ENCODE measurements around the gene FBXL13.
"Not testable (repeated sequence)": the region's sequence is repeated elsewhere in the genome, so short reads cannot be mapped to it uniquely, and the experiment has no call there.

FBXL13 gene

DNA sequence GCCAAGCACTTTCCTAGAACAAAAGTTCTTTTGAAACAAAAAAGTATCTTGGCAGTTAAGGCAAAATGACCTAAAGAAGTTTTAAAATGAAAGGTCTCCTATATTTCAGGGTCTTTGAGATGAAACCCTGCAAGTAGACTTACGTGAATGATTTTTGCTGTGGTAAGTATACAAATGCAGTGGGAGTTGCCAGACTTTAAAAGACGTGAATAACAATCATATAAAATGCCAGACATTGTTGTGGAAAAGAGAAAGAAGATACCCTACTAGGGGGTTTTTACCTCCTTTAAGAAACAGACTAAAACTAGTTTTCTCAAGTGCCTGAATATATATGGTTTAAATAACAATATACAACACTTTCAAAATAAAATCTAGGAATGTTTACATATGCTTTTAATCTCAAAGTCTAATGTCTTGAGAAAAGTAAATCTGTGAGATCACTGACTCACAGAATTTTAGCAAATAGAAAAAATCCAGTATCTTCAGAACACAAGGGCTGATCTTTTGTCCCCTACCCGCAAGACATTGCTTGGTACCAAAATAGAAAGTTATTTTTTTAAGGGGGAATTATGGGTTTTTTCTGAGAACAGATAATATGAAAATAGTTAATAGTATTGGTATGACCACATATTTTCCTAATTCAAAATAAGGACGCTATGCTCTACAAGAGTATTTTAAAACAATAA is 132.3 kb downstream of the FBXL13 start:
- no peak for DNase-seq (ENCODE audit: low read depth in 2 of 3, low spot score in 2 of 3)

DNA sequence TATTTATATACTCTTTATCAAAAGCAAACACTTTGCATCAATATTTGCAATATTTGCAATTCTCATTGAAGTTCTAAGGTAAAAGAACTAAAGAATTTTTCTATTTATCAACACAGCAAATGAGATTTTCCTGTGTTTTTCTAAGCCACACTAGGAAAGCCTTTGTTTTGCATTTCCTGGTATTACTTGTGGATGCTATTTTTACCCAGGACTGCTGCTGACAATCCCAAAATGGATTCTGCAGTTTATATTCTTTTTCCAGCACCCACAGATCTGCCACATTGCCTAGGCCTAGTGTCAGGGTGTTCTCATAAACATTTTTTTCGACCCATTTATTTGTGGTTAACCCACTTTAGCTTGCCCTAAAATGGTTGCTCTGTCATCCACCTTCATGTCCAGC is 135.9 kb downstream of the FBXL13 start:
- DNase-seq (ENCODE audit: low read depth in 2 of 3, low spot score in 2 of 3): no peak

DNA sequence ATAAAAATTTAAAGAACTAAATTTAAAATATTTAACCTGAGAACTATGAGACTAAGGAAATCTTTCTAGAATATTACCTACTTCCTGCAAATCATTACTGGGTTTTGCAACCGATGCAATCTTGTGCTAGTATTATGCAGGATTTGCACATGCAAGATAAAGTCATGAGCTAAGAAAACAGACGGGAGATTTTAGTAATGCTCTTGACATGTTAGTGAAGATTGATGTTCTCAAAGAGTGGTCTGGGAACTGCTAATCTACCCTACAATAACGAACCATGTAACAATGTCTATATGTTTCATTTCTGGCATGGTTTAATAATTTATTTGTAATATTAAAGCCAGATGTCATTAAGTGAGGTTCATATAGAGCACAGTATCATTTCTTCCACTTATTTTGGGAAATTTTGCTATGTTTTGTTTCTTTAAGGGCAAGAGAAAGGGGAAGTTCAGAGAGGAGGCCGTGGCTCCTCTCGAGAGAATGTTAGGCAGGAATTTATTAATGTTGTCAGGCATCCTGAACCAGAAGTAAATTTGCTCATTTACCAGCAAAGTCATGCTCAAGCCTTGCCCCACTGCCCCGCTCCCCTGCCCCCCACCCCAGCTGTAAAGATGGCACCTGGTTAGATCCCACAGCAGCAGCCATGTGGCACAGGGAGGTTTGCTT is 139.0 kb downstream of the FBXL13 start:
- DNase-seq (ENCODE audit: low read depth in 2 of 3, low spot score in 2 of 3): no peak

DNA sequence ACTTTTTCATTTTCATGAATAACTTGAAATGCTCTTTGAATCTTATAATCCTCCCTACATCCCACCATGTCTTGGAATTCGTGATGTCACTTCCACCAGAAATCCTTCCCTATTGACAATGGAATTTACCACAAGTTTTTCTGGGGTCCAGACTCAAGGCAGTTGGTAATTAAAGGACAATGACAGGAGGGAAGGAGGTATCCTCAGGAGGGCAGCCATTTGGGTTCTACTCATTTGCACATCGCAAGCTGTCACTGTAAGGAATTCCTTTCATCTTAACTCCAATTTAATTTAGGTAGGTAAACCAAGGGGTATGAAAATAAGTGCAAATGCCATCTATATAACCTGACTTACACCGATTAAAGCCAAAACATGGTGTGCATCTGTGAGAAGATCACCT is 139.9 kb downstream of the FBXL13 start:
- DNase-seq (ENCODE audit: low read depth in 2 of 3, low spot score in 2 of 3): no peak

DNA sequence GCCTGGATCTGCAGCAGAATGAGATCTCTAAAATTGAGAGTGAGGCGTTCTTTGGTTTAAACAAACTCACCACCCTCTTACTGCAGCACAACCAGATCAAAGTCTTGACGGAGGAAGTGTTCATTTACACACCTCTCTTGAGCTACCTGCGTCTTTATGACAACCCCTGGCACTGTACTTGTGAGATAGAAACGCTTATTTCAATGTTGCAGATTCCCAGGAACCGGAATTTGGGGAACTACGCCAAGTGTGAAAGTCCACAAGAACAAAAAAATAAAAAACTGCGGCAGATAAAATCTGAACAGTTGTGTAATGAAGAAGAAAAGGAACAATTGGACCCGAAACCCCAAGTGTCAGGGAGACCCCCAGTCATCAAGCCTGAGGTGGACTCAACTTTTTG is 140.4 kb downstream of the FBXL13 start:
- no peak for DNase-seq (ENCODE audit: low read depth in 2 of 3, low spot score in 2 of 3)

DNA sequence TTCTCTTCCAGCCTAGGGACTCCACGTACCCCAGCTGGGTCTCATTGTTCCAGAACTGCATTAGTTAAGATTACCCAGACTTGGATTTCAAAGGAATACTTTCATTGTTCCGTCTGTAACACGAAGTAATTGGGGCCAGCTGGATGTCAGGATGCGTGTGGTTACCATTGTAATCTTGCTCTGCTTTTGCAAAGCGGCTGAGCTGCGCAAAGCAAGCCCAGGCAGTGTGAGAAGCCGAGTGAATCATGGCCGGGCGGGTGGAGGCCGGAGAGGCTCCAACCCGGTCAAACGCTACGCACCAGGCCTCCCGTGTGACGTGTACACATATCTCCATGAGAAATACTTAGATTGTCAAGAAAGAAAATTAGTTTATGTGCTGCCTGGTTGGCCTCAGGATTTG is 140.8 kb downstream of the FBXL13 start:
- DNase-seq (ENCODE audit: low read depth in 2 of 3, low spot score in 2 of 3): no peak

DNA sequence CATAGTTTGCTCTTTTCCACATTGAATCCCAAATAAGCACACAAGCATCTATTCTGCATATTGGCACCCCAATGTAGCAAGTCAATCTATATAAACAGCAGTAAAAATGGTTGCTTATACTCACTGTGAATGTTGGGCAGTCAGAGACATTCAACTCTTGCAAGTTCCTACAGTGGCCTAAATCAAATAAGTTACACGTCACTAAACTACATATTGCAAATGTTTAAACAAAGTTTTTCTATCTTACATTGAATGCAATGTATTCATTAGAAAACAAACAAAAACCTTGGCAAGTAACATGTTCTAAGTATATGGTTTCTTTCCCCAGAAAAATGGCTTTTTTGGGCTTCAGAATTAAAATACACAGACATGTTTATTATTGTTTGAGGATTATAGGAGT is 142.8 kb downstream of the FBXL13 start:
- DNase-seq (ENCODE audit: low read depth in 2 of 3, low spot score in 2 of 3): no peak

DNA sequence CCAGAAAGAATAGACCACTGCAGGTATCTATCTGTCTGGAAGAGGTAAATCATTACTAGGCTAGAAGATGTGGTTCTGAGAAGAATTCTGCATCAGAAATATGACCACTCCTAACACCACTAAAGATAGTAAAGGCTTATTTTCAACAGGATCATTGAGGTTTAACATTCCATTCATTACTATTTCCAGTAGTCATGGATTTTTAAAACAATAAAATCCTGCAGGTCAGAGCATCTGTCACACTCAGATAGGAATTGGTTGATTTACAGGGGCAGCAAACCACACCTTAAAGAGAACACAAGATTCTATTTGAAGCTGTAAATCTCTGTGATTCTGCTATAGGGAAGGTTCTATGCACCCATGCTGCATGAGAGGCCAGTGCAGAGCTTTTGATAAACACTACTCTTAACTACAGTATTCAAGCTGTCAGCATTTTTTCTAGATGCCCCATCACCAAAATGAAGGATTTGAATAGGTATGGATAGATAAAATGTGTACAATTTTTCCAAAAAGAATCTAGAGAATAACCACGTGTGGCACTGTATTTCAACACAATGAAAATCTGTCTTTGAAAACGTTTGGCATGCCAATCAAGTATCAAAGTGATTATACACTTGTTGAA is 147.2 kb downstream of the FBXL13 start:
- no peak for DNase-seq (ENCODE audit: low read depth in 2 of 3, low spot score in 2 of 3)

DNA sequence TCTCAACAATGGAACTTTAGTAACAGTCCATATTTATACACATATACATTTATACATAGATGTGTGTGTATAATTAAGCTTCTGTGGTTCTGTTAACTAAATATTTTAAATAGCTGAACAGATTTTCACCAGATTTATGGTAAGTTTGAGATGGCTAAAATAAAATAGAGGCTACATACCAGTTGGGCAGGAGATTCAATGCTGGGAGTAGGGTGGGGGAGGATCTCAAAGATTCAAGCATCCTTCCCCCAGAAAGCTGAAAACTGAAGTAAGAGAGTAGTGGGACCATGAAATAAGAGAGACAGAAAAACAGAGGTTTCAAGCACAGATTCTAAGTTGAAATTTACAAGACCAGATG is 147.8 kb downstream of the FBXL13 start:
- DNase-seq (ENCODE audit: low read depth in 2 of 3, low spot score in 2 of 3): no peak

DNA sequence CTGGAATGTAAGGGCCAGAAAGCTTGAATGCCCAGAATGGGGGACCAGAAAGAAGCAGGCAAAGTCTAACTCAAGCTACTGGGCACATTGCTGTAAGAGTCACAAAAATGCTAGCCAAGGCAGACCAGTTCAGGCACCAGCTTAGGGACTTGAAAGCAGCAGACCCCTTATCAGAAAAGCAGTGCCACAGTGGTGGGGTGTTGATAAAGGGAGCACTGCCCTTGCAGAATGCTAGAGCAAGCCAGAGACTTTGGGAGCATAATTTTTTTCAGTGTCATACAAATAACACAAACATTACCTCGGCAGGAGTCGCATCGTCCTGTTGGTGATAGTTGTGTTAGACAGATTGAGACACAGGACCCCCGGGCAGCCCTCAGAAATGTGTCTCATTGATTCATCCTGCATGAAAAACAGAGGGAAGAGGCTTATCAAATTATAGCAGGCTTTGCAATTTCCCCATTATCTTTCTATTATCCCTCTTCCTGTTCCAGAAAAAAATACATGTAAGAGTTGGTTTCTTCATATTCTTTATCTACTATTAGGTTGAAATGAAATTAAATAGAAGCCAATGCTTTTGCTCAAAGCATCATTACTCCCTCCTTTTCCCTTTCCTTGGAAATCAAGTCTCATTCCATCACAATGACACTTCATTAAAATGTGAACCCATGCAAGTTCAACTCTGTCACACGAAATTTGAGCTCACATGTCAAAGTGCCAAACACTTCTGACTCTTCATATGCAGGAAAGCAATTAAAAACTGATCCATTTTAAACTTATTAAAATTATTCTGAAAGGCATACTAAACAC is 148.4 kb downstream of the FBXL13 start:
- no peak for DNase-seq (ENCODE audit: low read depth in 2 of 3, low spot score in 2 of 3)

DNA sequence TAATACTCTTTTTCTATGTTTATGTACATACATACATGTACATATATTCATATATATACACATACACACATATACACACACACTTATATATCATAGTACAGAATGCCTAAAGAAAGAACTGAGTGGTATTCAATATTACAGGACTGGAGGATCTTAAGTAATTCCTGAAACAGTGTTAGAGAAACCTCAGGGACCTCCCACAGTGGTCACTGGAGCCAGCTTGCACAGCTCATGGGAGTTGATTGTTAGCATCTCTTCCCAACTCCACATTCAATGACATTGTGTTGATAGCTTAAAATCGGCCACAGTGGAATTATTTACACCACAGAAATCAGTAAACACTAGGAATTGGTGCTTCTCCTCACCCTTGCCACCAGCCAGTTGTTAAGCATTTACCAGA is 155.8 kb downstream of the FBXL13 start:
- DNase-seq (ENCODE audit: low read depth in 2 of 3, low spot score in 2 of 3): no peak

DNA sequence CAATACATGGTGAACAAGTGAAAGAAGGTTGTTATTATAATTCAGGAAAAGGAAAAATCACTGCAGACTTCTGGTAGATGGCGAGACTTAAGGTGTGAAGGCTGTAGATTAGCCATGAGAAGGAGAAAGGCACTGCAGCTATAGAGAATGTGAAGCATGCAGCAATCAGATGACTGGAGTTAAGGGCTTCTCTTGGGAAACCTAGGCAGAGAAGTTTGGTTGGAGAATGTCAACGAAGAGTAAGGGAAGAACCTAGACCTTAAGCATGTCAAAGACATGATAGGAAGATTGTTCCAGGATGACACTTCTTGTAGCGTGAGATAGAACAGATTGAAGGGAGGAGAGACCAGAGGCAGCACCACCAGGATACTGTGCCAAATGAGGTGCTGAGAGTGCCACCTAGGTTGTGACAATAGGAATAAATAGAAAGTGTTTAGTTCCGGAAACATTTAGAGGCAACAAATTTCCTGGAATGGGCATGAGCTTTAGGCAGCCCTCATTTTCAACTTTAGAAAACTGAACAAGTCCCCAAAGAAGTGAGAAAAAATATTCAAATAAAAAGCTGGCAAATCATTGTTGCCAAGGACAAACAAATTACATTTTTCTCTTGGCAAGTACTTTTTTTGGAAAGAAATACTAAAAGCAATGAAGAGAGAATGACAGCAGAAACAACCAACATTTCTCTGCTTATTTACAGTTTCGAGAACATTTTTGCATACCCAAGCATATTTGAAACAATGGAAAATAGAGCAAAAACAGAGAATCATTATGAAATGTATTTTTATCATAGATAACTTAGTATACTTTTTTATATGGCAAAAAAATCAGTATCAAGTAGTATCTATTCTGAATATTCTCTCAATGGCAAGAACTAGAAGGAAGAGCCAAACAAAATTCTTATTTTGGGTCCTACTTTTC is 156.9 kb downstream of the FBXL13 start:
- DNase-seq (ENCODE audit: low read depth in 2 of 3, low spot score in 2 of 3): no peak

DNA sequence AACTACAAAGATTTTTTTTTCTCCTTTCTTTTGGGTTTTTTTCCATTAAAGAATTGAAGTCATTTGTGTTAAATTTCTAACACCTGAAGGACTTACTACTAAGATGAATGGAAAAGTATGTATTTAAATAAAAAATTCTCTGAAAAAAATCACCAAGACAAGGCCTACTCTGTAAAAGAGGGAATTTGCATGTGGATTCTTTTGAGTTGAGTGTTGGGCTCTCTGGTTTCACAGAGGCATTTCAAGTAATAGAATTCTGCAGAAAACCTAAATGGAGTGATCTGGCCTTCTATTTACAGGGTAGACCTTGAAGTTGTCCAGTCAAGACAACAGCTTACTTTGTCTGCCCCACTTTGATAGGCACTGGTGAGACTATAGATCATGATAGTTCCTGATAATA is 157.7 kb downstream of the FBXL13 start:
- no peak for DNase-seq (ENCODE audit: low read depth in 2 of 3, low spot score in 2 of 3)

DNA sequence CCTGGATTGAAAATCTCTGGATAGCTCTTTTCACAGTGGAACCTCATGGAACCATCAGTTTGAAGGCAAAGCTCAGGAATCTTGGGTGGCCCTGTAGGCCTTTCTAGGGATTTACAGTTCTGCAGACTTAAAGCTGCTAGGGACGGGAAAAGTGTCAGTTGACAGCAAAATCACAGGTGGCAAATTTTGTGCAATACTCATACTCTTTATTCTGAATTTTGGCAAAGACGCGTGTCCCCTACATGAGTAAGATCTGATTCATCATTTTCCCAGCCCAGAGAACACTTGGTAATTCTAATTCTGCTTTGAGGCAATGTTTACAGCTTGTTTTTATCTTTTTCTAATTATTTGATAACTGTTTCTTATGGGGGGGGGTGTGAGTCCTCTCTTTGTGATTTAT is 158.2 kb downstream of the FBXL13 start:
- no peak for DNase-seq (ENCODE audit: low read depth in 2 of 3, low spot score in 2 of 3)

DNA sequence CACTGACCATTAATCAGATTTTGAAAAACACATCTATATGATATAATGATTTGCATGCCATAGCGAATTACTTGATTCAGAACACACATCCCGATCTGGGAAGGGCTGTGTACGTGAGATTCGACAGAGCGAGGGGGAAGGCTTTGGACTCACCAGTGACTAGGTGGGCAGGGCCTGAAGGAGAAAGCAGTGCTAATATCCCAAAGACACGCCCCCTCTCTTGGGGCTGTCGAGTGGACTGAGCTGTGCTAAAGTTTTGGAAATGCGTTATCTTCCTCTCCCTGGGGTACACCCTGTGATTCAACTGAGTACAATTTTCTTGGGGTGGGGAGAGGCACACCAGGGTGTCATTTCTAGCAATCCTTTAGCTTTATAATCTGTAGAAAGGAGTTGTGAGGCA is 160.0 kb downstream of the FBXL13 start:
- DNase-seq (ENCODE audit: low read depth in 2 of 3, low spot score in 2 of 3): no peak

DNA sequence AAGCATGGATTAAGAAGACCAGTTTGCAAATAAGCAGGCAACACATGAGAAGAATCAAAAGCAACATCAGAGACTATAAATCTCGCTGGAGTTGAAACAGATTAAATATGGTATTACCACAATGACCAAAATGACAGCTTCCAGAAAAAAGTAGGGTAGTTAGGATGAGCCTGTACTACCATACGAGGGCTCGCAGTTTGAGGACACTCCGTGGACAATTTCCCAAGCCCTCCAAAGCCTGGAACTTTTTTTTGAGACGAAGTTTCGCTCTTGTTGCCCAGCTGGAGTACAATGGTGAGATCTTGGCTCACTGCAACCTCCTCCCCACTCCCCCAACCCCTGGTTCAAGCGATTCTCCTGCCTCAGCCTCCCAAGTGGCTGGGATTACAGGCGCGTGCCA is 160.8 kb downstream of the FBXL13 start:
- DNase-seq (ENCODE audit: low read depth in 2 of 3, low spot score in 2 of 3): no peak

DNA sequence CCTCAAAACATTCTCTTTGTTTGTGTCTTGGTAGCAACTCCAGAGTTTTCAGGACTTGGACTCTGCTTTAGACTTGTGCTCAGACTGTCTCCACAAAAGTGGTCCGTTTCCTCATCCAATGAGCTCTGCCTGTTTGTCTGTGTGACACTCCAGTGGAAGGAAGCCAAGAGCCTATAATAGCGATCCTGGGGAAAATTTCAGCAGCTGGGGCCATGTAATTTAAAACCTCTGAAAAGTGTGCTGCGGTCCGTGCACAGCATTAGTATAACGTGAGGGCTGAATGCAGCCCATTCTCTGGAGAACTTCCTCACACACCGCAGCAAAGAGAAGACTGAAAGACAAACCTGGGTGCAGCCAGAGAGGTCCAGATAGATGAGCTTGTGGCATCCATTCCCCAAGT is 161.9 kb downstream of the FBXL13 start, which contains the start of gene LRRC17:
TSS of gene LRRC17 (plus strand) at position 259 of the 400 bp plus-strand sequence. CDS start 20,914 bp downstream, outside the sequence.
- no peak for DNase-seq (ENCODE audit: low read depth in 2 of 3, low spot score in 2 of 3)

DNA sequence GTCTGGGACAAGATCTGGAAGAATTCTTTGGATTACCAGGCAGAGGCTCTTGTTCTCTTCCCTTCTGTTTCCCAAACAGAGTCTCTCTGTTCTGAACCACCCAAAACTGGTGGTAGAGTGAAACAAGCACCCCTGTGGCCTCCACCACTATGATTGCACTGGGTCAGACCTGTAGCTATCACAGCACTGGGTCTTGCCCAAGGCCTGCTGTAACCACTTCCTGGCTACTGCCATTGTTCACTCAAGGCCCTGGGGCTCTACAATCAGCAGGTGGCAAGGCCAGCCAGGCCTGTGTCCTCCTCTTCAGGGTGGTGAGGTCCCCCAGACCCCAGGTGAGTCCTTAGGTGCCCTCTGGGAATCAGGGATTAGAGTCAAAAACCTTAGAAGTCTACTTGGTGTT is 165.9 kb downstream of the FBXL13 start:
- DNase-seq (ENCODE audit: low read depth in 2 of 3, low spot score in 2 of 3): no peak

DNA sequence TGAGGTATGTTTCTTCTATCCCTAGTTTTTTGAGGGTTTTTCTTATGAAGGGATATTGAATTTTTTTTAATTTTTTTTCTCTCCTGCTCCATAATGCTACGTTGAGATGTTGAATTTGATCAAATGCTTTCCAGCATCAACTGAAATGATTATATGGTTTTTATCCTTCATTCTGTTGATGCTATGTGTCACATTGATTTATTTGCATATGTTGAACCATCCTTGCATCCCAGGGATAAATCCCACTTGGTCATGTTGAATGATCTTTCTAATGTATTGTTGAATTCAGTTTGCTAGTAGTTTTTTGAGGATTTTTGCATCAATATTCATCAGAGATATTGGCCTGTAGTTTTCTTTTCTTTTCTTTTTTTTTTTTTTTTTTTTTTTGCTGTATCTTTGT is 171.0 kb downstream of the FBXL13 start:
- not testable (repeated sequence) for DNase-seq (ENCODE audit: low read depth in 2 of 3, low spot score in 2 of 3)

DNA sequence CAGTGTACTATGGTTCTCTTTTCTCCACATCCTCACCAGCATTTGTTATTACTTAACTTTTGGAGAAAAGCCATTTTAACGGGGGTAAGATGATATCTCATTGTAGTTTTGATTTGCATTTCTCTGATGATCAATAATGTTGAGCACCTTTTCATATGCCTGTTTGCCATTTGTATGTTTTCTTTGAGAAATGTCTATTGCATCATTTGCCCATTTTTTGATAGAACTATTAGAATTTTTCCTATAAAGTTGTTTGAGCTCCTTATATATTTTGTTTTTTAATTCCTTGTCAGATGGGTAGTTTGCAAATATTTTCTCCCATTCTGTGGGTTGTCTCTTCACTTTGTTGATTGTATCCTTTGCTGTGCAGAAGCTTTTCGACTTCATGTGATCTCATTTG is 172.5 kb downstream of the FBXL13 start:
- not testable (repeated sequence) for DNase-seq (ENCODE audit: low read depth in 2 of 3, low spot score in 2 of 3)

DNA sequence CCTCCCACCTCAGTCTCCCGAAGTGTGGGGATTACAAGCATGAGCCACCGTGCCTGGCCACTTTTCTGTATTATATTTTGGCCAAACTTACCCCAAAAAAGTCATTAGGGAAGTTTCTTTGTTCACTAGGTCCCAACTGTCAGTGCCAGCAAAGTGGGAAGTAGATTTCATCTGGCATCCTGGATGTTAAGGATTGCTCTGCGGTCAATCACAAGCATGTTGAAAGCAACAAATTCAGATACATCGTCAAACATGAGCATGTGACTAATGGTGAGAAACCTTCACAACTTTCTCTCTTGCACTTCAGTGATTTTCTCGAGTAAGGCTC is 176.1 kb downstream of the FBXL13 start:
- no peak for DNase-seq (ENCODE audit: low read depth in 2 of 3, low spot score in 2 of 3)
